GM19240 (cell line): ENCODE data around the gene B4GALT3.
A peak's percentile ranks its signal among the peaks of the same experiment; 100 is the strongest.

Source experiments
- DNase-seq: peaks from one replicate; pipeline ENCODE4 v3.0.0; 2011; ENCODE audit warnings: low spot score; ENCODE audit not compliant: insufficient read length

The B4GALT3 gene

DNA sequence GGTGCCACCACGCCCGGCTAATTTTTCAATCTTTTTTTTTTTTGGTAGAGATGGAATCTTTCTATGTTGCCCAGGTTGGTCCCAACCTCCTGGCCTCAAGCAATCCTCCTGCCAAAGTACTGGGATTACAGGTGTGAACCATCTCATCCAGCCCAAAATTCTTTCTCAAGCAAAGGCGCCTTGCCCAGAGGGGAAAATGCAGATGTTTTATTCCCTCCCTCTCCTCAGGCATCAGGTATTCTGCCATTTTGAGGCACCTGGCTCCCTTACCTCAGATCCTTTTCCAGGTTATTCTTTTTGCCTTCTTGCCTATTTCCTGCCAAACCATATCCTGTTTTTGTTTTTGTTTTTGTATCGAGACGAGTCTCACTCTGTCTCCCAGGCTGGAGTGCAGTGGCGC is 11.1 kb upstream of the B4GALT3 start:
- no peak for DNase-seq

DNA sequence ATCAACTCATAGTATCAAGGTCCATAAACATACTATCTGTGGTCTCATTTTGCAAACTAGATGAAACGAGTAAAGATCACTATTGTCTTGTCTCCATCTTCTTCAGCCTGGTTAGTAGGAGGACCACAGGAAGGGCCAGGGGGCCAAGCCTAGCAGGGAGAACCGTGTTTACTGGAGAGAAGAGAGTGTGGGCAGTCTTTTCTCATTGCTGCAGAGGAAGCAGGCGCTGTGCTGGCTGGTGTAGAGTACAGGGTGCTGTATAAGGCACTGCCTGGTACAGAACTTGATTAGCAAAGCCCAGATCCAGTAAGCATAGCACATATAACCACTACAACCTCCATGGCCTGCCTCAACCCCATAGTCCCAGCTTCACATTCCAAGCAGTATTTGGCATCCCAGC is 10.0 kb upstream of the B4GALT3 start:
- no peak for DNase-seq

DNA sequence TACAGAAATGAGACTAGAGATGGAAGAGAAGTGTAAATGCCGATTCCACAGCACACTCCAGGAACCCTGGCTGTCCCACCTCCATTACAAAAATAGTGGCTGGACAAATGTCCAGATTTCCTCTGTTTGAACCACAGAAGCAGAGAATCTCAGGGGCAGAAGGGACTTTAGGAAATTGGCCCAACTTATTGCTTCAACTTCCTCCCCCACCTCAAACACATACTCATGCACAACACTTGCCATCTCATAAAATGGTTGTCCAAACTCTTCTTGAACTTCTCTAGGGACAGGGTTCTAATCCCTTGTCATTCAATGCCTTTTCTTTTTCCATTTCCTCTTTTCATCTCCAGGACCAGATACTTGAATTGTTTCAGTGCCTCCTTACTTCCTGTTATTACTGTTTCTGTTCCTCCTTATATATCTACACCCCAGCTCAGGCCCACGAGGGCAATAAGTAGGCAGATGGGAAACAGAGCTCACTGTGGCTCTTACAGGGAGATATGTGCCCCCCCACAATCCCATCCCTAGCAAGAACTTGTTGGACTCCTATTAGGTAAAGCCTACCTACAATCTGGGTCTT is 8.5 kb upstream of the B4GALT3 start:
- DNase-seq: no peak

DNA sequence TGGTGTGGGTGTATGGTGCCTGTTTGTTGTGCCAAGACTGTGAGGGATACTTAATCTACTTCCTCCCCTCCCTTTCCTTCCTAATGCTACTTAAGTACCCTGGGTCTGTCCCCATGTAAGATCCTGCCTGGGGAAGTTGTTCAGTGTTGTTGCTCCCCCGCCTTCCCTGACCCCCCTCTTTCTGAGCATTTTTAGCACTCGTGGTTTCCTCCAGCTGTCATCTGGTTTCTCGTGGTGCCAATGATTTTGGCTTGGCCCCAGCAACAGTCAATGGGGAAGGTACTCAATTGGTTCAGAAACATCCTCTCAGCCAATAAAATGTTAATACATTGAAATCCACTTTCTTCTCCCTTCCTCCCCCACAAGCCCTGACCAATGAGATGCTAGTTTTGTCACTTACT is 8.0 kb upstream of the B4GALT3 start:
- DNase-seq: peak; percentile 82

DNA sequence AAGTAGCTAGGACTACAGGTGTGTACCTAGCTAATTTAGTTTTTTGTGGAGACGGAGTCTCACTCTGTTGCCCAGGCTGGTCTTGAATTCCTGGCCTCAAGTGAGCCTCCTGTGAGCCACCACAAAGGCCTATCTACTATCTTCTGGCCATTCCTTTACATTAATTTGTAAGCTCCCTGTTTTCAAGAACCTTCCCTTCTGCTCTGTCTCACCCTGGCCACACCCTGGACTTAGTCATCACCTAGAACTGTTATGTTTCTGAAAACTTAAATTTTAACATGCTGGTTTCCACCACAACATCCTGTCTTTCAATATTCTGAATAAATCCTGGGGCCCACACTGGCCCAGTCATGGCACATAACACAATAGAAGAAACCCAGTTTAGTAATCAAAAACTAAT is 4.9 kb upstream of the B4GALT3 start:
- DNase-seq: peak; percentile 23

DNA sequence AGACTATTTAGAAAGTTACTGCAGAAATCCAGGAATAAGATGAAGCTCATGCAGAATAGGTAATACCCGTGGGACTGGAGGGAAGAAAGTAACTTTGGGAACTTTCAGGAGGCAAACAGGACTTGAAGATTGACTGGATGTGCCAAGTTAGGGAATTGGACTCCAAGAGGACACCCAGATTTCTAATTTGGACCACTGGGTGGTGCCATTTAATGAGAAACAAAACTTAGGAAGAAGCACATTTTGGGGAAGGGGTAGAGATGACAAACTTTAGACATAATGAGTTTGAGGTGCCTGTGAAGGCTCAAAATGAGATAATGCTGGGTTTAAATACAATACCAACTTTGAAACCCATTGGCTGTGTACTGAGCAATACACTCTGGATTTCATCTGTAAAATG is 3.3 kb upstream of the B4GALT3 start:
- no peak for DNase-seq

GRCh38 chr1:161179698-161180097 is 2.4 kb upstream of the B4GALT3 start:
- no peak for DNase-seq

- DNase-seq: no peak
Measured at GRCh38 chr1:161177936-161178244, 583 bp upstream of the B4GALT3 start.

GRCh38 chr1:161176468-161177111 is 717 bp downstream of the B4GALT3 start:
- no peak for DNase-seq

DNA sequence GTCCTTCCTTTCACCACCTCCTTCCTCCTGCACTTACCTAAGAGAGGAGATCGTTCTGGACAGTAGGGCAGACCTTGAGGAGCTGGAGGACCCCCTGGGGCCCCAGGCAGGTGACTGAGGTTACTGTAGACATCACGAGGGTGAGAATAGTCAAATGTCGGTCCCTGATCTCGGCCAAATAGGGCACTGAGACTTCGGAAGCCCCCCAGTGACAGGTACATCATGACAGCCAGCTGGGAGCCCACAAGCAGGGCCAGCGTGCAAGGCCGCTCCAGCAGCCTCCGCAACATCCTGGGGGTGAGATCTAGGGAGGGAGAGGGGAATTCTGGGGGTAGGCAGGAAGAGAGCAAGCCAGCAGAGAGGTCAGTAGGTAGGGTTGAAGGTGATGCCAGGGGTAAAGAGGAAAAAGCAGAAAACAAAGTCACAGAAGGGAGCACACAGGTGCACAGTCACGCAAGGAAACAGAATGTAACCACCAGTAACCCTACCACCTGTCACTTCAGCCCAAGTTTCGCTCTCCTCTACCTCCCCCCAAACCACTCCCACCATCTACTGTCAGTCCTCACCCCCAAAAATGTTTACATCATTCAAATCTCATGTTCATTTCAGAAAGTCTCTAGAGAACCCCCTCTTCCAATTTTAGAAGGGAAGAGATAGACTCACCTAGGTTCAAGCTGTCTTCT is 1.4 kb downstream of the B4GALT3 start:
- no peak for DNase-seq

GRCh38 chr1:161174911-161175310 is 2.4 kb downstream of the B4GALT3 start:
- no peak for DNase-seq

- DNase-seq: no peak
Measured at GRCh38 chr1:161173711-161174110, 3.6 kb downstream of the B4GALT3 start.

DNA sequence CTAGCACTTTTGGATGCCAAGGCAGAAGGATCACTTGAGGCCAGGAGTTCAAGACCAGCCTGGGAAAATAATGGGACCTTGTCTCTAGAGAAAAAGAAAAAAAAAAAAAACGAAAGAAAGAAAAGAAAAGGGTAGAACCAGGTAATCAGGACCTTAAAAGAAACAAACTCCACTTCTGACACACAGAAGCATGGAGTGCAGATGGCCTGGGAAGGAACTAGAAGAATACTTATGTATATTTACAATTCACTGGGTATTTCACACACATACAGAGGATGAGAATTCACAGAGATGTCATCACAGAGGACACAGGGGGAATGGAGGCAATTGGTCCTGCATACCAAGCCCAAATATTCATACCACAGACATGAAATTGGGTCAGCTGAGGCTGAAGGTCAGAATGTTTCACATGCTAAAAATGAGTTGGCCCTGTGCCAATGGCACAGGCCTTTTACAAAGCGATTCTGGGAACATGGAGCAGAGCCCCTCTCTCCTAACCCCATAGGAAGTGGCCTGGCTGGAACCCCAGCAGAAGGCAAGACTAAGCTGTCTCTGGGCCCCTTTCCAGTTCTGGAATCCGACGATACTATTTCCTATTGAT is 4.4 kb downstream of the B4GALT3 start:
- no peak for DNase-seq

GRCh38 chr1:161172349-161172748 is 5.0 kb downstream of the B4GALT3 start:
- no peak for DNase-seq

DNA sequence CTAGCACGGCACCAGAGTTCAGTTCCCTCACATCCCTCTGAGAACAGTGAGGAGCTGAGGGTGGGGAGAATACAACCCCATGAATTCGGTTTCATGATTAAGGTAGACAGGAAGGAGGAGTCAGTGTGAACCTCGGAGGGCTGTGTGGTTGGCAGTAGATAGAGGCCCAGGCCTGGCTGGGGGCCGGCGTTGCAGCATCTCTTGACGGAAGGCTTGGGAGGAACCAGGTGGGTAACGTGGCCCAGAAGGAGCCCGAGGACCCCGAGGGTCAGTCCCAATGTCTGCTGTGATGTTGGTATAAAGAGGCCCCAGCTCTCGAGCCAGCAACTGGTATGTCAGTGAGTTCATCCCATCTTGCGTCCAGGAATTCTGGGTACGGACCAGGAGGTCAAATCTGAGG is 5.6 kb downstream of the B4GALT3 start:
- DNase-seq: no peak

DNA sequence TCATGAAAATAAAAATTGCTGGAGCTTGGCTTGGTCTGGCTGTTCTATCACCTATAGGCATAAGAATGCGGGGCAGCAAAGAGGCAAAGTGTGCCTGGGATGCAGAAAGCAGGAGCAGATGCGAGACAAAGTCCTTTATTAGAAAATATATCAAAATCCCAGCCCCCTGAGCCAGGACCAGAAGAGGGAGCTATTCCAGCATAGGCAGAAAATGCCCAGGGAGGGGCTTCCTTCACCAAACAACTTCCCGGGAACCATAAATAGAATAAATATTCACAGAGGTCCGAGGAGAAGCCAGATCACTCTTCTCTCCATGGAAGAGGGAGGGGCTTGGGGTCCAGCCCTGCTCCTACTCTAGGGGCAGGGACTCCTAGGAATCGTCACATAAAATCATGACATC is 6.1 kb downstream of the B4GALT3 start:
- no peak for DNase-seq

- DNase-seq: no peak
Measured at GRCh38 chr1:161168906-161169305, 8.4 kb downstream of the B4GALT3 start.

DNA sequence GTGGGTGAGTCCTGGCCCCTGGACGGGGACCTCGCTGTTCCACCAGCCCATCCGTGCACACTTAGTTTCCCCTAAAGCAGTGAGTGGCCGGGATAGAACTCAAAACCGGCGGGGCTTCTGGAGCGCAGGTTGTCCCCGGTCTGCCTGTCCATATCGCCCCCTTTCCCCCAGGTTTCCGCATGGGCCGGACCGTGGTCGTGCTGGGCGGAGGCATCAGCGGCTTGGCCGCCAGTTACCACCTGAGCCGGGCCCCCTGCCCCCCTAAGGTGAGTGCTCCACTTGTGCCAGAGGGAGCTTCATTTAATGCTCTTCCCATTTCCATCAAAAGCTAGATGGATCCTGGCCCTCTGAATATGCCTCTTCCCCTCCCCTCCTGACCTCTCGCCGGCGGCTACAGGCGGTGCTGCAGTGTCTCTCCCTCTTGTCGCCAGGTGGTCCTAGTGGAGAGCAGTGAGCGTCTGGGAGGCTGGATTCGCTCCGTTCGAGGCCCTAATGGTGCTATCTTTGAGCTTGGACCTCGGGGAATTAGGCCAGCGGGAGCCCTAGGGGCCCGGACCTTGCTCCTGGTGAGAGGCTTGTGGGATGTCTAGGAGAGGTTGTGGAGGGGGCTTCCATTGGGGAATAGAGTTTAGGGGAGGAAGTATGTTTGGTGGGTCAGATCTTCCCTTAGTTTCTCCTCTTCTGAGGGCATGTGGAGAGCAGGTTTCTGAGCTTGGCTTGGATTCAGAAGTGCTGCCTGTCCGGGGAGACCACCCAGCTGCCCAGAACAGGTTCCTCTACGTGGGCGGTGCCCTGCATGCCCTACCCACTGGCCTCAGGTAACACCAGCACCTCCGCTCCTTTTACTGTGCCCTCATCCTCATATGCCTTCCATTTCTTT is 10.4 kb downstream of the B4GALT3 start:
- no peak for DNase-seq

GRCh38 chr1:161165742-161166668 is 11.3 kb downstream of the B4GALT3 start, which contains the start of gene PPOX:
Gene PPOX, plus strand, starts transcription at chr1:161166426. Its CDS starts 422 bp downstream, at chr1:161166848.
- DNase-seq: peak; percentile 87

DNA sequence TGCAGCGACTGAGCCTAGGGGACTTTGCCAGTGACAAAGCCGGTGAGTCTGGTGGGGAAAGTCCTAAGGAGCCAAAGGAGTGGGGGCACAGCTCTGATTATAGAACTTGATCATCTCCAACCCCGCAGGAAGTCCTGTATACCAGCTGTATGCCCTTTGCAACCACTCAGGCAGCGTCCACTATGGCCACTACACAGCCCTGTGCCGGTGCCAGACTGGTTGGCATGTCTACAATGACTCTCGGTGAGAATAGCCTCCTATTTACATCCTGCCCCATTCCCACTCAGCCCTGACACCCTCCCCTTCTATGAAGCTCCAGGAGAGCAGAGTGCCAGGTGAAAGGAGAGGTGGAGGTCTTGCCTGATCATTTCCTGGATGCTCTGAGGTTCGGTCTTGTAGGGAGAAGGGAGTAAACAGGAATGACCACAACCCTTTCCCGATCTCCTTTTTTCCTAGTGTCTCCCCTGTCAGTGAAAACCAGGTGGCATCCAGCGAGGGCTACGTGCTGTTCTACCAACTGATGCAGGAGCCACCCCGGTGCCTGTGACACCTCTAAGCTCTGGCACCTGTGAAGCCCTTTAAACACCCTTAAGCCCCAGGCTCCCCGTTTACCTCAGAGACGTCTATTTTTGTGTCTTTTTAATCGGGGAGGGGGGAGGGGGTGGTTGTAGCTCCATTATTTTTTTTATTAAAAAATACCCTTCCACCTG is 12.3 kb downstream of the B4GALT3 start:
- no peak for DNase-seq
